HUES6 (cell line): ENCODE results near the gene TXNRD1.
A peak's percentile ranks its signal among the peaks of the same experiment; 100 is the strongest.

Source experiments
- H3K27ac ChIP-seq: 2 replicates; pipeline ENCODE4 v1.7.0; 2013; ENCODE audit warnings: low read depth, mild to moderate bottlenecking, low read length, inconsistent platforms
- H3K27me3 ChIP-seq: 2 replicates; pipeline ENCODE4 v1.6.1; 2013; ENCODE audit warnings: low read length; ENCODE audit not compliant: control insufficient read depth, insufficient read depth
- H3K36me3 ChIP-seq: 2 replicates; pipeline ENCODE4 v1.6.1; 2013; ENCODE audit warnings: low read length; ENCODE audit not compliant: control insufficient read depth, insufficient read depth
- H3K4me1 ChIP-seq: 2 replicates; pipeline ENCODE4 v1.6.1; 2013; ENCODE audit warnings: low read length; ENCODE audit not compliant: control insufficient read depth, insufficient read depth
- H3K4me3 ChIP-seq: 2 replicates; pipeline ENCODE4 v1.5.1; 2013; ENCODE audit warnings: low read depth, low read length
- H3K9ac ChIP-seq: one replicate; pipeline ENCODE4 v1.6.1; 2013; ENCODE audit warnings: mild to moderate bottlenecking, low read length
- H3K9me3 ChIP-seq: 2 replicates; pipeline ENCODE4 v1.6.1; 2013; ENCODE audit warnings: low read depth, low read length; ENCODE audit not compliant: control insufficient read depth, insufficient read depth

TXNRD1 gene

GRCh38 chr12:104369708-104370107, 154.1 kb downstream of the TXNRD1 start:
- no peaks in the 10 kb centered on the region for H3K27me3 ChIP-seq
- H3K4me1 ChIP-seq, result peaks cover 29% of the 10 kb centered on the region
- H3K9ac ChIP-seq, result no peak overlapping the region
- H3K9me3 ChIP-seq, result peaks cover 14% of the 10 kb centered on the region
- no peak overlapping the region for H3K27ac ChIP-seq
- H3K36me3 ChIP-seq, result no peaks in the 10 kb centered on the region
- no peak overlapping the region for H3K4me3 ChIP-seq

- H3K9ac ChIP-seq, result peak overlapping the region; percentile 31
Observed at GRCh38 chr12:104371043-104371870, 155.7 kb downstream of the TXNRD1 start.

DNA sequence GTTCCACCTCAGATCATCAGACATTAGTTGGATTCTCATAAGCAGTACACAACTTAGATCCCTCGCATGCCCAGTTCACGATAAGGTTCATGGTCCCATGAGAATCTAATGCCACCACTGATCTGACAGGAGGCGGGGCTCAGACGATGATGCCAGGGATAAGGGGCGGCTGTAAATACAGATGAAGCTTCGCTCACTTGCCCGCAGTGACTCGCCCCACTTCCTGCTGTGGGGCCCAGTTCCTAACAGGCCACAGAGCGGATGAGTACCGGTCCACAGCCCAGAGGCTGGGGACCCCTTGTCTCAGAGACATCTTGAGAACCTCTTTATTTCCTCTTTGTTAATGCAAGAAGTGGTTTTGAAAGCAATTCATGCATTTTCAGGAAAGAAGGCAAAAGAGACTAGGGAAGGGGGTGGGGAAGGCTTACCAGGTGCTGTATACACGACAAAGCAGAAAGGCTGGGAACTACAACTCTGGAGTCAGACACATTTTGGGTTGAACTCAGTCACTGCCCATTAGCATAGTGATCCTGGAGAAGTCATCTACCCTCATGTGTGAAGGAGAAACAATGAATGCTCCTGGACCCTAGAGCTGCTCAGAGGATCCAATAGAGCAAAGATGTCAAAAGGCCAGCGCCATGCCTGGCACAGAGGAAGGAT, 156.6 kb downstream of the TXNRD1 start:
- no peaks in the 10 kb centered on the region for H3K36me3 ChIP-seq
- H3K9me3 ChIP-seq, result peaks cover 14% of the 10 kb centered on the region
- peaks cover 29% of the 10 kb centered on the region for H3K4me1 ChIP-seq
- H3K9ac ChIP-seq, result no peak overlapping the region
- no peak overlapping the region for H3K4me3 ChIP-seq
- no peaks in the 10 kb centered on the region for H3K27me3 ChIP-seq
- no peak overlapping the region; the same call in 1 of the 2 replicates for H3K27ac ChIP-seq

More at GRCh38 chr12:104371043-104371870, 155.7 kb downstream of the TXNRD1 start:
- peaks cover 14% of the 10 kb centered on the region for H3K9me3 ChIP-seq
- no peaks in the 10 kb centered on the region for H3K36me3 ChIP-seq
- H3K4me1 ChIP-seq, result peaks cover 29% of the 10 kb centered on the region
- H3K27ac ChIP-seq, result peak overlapping the region; percentile 72
- H3K4me3 ChIP-seq, result no peak overlapping the region
- no peaks in the 10 kb centered on the region for H3K27me3 ChIP-seq

GRCh38 chr12:104372721-104373335, 157.2 kb downstream of the TXNRD1 start:
- Histone ChIP-seq H3K9ac (no peak overlapping the region), H3K36me3 (no peaks in the 10 kb centered on the region), H3K4me3 (no peak overlapping the region), H3K27ac (no peak overlapping the region), H3K27me3 (no peaks in the 10 kb centered on the region), H3K9me3 (peaks cover 14% of the 10 kb centered on the region), H3K4me1 (peaks cover 22% of the 10 kb centered on the region)

DNA sequence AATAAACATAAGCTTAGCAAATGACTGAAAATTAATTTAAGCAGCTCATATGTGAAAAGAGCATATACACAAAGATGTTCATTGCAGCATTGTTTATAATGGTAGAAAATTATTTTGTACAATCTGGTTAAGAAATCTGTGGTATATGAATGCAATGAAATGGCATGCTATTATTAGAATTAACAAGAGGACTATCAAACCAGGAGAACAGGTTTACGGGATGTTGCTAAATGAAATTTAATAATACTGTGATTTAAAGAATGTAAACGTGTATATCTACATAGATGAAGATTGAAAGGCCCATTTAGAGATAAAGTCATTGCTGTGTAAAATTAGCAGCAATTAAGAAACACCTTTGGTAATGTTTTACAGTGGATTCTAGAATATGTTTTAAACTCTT, 158.5 kb downstream of the TXNRD1 start:
- H3K9ac ChIP-seq, result no peak overlapping the region
- no peak overlapping the region for H3K27ac ChIP-seq
- H3K9me3 ChIP-seq, result peaks cover 12% of the 10 kb centered on the region
- no peaks in the 10 kb centered on the region for H3K27me3 ChIP-seq
- peaks cover 20% of the 10 kb centered on the region for H3K4me1 ChIP-seq
- no peaks in the 10 kb centered on the region for H3K36me3 ChIP-seq
- no peak overlapping the region for H3K4me3 ChIP-seq

DNA sequence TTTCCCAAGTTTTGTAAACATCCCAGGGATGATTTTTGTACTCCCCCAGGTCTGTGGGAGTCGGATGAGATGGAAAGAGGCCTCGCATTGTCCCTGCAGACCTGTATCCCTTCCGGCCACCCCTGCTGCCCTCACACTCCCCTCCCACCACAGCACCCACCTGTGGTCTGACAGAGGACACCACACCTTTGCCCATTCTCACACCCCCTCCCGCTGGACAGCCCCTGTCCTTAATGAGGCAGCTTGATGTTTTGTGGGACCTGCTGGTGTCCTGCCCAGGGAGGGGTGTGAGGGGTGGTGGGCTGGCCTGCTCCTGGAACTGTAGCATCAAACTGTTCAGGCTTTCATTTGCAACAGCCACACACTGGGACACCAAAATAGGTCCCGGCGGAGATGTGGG, 159.2 kb downstream of the TXNRD1 start:
- no peak overlapping the region for H3K27ac ChIP-seq
- no peak overlapping the region for H3K9ac ChIP-seq
- H3K4me1 ChIP-seq, result peaks cover 20% of the 10 kb centered on the region
- H3K36me3 ChIP-seq, result no peaks in the 10 kb centered on the region
- no peaks in the 10 kb centered on the region for H3K27me3 ChIP-seq
- no peak overlapping the region for H3K4me3 ChIP-seq
- peaks cover 5% of the 10 kb centered on the region for H3K9me3 ChIP-seq

- Histone ChIP-seq H3K27me3 (no peaks in the 10 kb centered on the region), H3K4me3 (no peak overlapping the region), H3K36me3 (no peaks in the 10 kb centered on the region), H3K4me1 (peaks cover 20% of the 10 kb centered on the region), H3K9ac (no peak overlapping the region), H3K9me3 (no peaks in the 10 kb centered on the region; the same call in 1 of the 2 replicates), H3K27ac (no peak overlapping the region)
Observed at GRCh38 chr12:104375775-104376174, 160.2 kb downstream of the TXNRD1 start.

GRCh38 chr12:104376650-104377513, 161.3 kb downstream of the TXNRD1 start:
- Histone ChIP-seq H3K4me3 (no peak overlapping the region), H3K27ac (no peak overlapping the region), H3K27me3 (no peaks in the 10 kb centered on the region), H3K4me1 (peaks cover 10% of the 10 kb centered on the region), H3K9me3 (no peaks in the 10 kb centered on the region; the same call in 1 of the 2 replicates), H3K9ac (no peak overlapping the region), H3K36me3 (no peaks in the 10 kb centered on the region)

- Histone ChIP-seq H3K4me1 (peaks cover 5% of the 10 kb centered on the region), H3K9ac (no peak overlapping the region), H3K9me3 (no peaks in the 10 kb centered on the region; the same call in 1 of the 2 replicates), H3K36me3 (no peaks in the 10 kb centered on the region), H3K27me3 (no peaks in the 10 kb centered on the region), H3K4me3 (no peak overlapping the region), H3K27ac (no peak overlapping the region)
Observed at GRCh38 chr12:104377514-104377812, 161.9 kb downstream of the TXNRD1 start.

- H3K9me3 ChIP-seq, result no peaks in the 10 kb centered on the region; the same call in 1 of the 2 replicates
- no peak overlapping the region for H3K4me3 ChIP-seq
- H3K4me1 ChIP-seq, result no peaks in the 10 kb centered on the region; the same call in 1 of the 2 replicates
- H3K9ac ChIP-seq, result no peak overlapping the region
- H3K27me3 ChIP-seq, result no peaks in the 10 kb centered on the region
- H3K27ac ChIP-seq, result no peak overlapping the region
- H3K36me3 ChIP-seq, result no peaks in the 10 kb centered on the region
Observed at GRCh38 chr12:104378427-104378826, 162.8 kb downstream of the TXNRD1 start.
